ENCODE results near the gene TNPO2.

TNPO2 gene

DNA sequence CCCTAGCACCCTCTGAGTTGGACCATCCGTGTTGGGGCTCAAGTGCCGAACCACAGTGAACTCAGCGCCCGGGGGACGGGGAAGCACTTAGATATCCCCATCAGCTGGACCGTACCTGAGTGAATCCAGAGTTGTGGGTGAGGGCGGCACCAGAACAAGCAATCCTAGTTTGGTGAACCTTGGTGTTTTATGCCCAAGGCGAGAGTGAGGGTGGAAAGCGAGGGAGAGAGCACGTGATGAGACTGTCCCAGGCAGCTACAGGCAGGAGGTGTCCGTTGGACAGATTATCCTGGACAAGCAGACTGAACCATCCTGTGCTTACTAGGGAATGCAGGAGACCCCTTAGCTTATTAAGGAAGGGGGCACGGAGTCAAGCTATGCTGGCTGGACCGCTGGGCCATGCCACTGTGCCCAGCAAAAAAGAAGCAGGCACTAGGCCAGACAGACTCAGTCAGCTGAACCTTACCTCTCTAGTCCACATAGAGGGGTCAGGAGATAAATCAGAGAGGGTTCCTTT, 14.2 kb upstream of the TNPO2 start:
- Histone ChIP-seq H3K36me3 (peaks cover 6% of the 10 kb centered on the region), H3K27ac (peak overlapping the region; percentile 71), H3K4me1 (ENCODE audit: control insufficient read depth in 1 of 2, insufficient read depth in 1 of 2, low read depth in 1 of 2, low read length in 1 of 2) (peaks cover 35 to 37% of the 10 kb centered on the region in 2 experiments), H3K9me3 (no peaks in the 10 kb centered on the region), H3K27me3 (no peaks in the 10 kb centered on the region), H3K4me3 (ENCODE audit: low read depth in 1 of 2, low read length in 1 of 2) (peak overlapping the region; percentile 85 to 89)
- TF ChIP-seq, protein P1, sequence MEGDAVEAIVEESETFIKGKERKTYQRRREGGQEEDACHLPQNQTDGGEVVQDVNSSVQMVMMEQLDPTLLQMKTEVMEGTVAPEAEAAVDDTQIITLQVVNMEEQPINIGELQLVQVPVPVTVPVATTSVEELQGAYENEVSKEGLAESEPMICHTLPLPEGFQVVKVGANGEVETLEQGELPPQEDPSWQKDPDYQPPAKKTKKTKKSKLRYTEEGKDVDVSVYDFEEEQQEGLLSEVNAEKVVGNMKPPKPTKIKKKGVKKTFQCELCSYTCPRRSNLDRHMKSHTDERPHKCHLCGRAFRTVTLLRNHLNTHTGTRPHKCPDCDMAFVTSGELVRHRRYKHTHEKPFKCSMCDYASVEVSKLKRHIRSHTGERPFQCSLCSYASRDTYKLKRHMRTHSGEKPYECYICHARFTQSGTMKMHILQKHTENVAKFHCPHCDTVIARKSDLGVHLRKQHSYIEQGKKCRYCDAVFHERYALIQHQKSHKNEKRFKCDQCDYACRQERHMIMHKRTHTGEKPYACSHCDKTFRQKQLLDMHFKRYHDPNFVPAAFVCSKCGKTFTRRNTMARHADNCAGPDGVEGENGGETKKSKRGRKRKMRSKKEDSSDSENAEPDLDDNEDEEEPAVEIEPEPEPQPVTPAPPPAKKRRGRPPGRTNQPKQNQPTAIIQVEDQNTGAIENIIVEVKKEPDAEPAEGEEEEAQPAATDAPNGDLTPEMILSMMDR (IDR thresholded peaks at IDR 0.05) = no peak

DNA sequence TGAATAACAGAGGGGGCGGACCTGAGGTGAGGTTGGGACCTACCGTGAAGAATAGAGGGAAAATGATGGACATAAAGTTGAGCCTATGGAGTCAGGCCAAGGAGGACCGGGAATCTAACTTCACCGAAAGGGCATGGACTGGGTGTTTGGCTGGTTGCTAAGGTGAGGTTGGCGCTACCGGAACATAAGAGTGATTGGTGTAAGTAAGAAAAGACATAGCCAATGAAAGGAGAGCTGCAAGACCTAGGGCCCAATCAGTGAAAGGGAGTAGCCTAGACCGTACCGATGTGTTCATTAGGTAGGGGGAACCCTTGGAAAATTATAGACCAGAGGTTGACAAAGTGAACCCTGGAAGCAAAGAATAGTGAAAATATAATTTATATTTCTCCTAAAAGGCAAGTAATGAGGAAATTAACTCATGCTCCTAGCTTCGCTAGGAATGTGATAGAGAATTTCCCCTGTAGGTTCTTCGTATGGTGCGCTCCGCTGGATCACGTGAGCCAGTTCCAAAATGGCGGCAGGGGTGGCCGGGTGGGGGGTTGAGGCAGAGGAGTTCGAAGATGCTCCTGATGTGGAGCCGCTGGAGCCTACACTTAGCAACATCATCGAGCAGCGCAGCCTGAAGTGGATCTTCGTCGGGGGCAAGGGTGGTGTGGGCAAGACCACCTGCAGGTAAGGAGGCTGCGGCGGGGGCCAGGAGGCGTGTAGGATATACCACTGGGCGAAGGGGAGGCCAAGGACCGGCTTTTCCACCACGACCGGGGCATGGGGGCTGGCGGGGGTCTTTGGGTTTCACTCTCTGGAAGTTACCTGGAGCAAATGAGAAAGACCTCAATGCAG, 13.5 kb upstream of the TNPO2 start, which contains the start of gene GET3:
Gene GET3 (plus strand): TSS at position 503 of the 840 bp plus-strand sequence. CDS start 9 bp downstream, at position 512.
- H3K27me3 ChIP-seq = no peaks in the 10 kb centered on the region
- TF ChIP-seq, protein P1 (IDR thresholded peaks at IDR 0.05) = peak; percentile 35
- no peaks in the 10 kb centered on the region for H3K9me3 ChIP-seq
- peak within 1 kb of the TSS; percentile 71 for H3K27ac ChIP-seq
- H3K36me3 ChIP-seq = peaks cover 6% of the 10 kb centered on the region
- peak within 1 kb of the TSS; percentile 85 to 89 for H3K4me3 ChIP-seq (ENCODE audit: low read depth in 1 of 2, low read length in 1 of 2)
- H3K4me1 ChIP-seq (ENCODE audit: control insufficient read depth in 1 of 2, insufficient read depth in 1 of 2, low read depth in 1 of 2, low read length in 1 of 2) = peaks cover 42 to 43% of the 10 kb centered on the region in 2 experiments

DNA sequence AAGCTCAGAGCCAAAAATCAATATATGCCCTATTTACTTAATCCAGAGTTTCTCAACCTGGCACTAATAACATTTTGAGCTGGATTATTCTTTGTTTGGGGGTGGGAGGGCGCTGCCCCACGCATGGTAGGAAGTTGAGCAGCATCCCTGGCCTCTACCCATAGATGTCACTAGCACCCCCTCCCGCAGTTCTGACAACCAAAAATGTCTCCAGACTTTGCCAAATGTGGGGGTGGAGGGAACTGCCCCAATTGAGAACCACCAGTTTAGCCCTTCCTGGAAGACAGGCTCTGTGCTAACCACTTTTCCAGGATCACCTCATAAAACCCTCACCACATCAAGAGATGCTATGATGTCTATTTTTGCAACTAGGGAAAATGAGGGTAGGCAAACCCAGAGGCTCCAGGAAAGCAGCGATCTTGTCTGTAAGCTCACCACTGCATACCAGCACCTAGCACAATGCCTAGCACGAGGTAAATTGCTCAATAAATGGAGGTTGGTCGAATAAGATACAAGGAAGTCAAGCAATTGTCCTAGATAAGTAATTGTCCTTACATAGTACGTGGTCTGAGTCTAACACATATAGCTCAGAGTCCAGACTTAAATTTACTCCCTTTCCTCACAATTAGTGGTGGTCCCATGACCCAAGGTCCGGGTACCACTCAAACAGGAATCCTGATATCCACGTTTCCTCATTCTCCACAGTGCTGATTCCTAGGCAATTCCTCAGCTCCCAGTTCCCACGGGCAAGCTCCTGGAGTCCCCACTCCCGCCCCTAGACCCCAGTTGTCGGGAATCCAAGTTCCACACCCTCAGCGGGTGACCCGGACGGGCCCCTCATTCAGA, 9.9 kb upstream of the TNPO2 start:
- H3K36me3 ChIP-seq = peaks cover 30% of the 10 kb centered on the region
- no peaks in the 10 kb centered on the region for H3K27me3 ChIP-seq
- H3K27ac ChIP-seq = peak overlapping the region; percentile 98
- no peaks in the 10 kb centered on the region for H3K9me3 ChIP-seq
- H3K4me3 ChIP-seq (ENCODE audit: low read depth in 1 of 2, low read length in 1 of 2) = peak overlapping the region; percentile 80 to 96
- TF ChIP-seq, protein P1 (IDR thresholded peaks at IDR 0.05) = no peak
- H3K4me1 ChIP-seq (ENCODE audit: control insufficient read depth in 1 of 2, insufficient read depth in 1 of 2, low read depth in 1 of 2, low read length in 1 of 2) = peaks cover 45 to 49% of the 10 kb centered on the region in 2 experiments

DNA sequence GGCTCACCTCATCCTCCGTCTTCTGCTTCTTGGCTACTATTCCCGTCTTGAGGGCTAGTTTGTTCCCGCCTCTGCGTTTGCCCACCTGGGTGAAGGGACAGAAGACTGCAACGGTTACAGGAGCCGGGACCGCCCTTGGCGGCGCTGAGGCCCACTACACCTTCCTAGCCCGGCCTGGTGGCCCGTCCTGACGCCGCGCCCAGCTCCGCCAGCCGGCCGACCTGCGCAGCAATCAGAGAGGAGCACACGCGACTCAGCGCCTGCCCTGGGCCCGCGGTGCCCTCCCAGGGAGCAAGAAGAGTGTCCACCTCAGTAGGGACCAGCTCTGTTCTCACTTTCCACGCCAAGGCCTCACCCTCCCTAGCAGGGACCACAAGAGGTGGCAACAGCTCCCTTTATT, 7.6 kb upstream of the TNPO2 start:
- Histone ChIP-seq H3K36me3 (peaks cover 37% of the 10 kb centered on the region), H3K27me3 (no peaks in the 10 kb centered on the region), H3K9me3 (no peaks in the 10 kb centered on the region), H3K4me1 (ENCODE audit: control insufficient read depth in 1 of 2, insufficient read depth in 1 of 2, low read depth in 1 of 2, low read length in 1 of 2) (peaks cover 28 to 30% of the 10 kb centered on the region in 2 experiments), H3K4me3 (ENCODE audit: low read depth in 1 of 2, low read length in 1 of 2) (no peak overlapping the region), H3K27ac (no peak overlapping the region)
- TF ChIP-seq, protein P1 (IDR thresholded peaks at IDR 0.05) = no peak

DNA sequence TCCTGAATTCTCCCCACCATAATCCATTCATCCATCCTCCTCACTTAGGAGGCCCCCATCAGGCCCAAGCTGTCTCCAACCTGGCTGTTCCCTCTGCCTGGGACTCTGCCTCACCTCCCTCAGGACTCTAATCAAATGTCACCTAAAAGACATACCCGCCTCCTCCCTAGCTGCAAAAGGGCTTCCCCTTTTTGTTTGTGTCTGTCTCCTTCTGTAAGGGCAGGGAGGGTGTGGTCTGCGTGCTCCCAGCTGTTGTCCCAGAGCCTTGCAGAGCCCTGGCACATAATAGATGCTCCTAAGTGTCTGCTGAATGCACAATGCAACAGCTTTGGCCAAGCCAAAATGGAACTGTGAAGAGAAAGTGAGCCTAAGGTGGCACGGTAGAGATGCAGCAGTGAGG, 6.3 kb upstream of the TNPO2 start:
- H3K4me1 ChIP-seq (ENCODE audit: control insufficient read depth in 1 of 2, insufficient read depth in 1 of 2, low read depth in 1 of 2, low read length in 1 of 2) = peaks cover 22 to 27% of the 10 kb centered on the region in 2 experiments

More for the DNA sequence above, 6.3 kb upstream of the TNPO2 start:
- no peak overlapping the region for H3K4me3 ChIP-seq (ENCODE audit: low read depth in 1 of 2, low read length in 1 of 2)
- peak overlapping the region; percentile 2 for H3K27ac ChIP-seq
- TF ChIP-seq, protein P1 (IDR thresholded peaks at IDR 0.05) = no peak
- no peaks in the 10 kb centered on the region for H3K27me3 ChIP-seq
- no peaks in the 10 kb centered on the region for H3K9me3 ChIP-seq
- H3K36me3 ChIP-seq = peaks cover 37% of the 10 kb centered on the region
